Stimulated activated CD8-positive, alpha-beta memory T cell treated with anti-CD3 and anti-CD28 coated beads, Interleukin-7, amount 100 ng/mL, for 24 hours (primary cell): ENCODE data around the gene NOC4L.

Experiments
- DNase-seq: peaks from one replicate; pipeline ENCODE4 v3.0.0-alpha.2; 2020; ENCODE audit warnings: low read depth

The NOC4L gene

DNA sequence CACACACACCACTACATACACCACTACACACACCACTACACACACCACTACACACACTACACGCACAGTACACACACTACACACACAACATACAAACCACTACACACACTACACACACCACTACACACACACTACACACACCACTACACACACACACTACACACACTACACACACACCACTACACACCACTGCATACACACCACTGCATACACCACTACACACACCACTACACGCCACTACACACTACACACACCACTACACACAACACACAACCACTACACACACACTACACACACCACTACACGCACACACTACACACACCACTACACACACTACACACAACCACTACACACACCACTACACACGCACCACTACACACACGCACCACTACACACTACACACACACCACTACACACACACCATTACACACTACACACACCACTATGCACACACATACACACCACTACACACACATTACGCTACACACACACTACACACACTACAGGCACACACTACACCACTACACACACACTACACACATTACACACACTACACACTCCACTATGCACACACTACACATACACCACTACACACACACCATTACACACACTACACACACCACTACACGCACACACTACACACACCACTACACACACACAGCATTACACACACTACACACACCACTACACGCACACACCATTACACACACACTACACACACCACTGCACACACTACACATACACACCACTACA lies 12.5 kb downstream of the NOC4L start:
- no peak for DNase-seq

- no peak for DNase-seq
Observed at GRCh38 chr12:132157733-132158409, 13.6 kb downstream of the NOC4L start.

- no peak for DNase-seq
Observed at GRCh38 chr12:132158677-132159554, 14.7 kb downstream of the NOC4L start.

DNA sequence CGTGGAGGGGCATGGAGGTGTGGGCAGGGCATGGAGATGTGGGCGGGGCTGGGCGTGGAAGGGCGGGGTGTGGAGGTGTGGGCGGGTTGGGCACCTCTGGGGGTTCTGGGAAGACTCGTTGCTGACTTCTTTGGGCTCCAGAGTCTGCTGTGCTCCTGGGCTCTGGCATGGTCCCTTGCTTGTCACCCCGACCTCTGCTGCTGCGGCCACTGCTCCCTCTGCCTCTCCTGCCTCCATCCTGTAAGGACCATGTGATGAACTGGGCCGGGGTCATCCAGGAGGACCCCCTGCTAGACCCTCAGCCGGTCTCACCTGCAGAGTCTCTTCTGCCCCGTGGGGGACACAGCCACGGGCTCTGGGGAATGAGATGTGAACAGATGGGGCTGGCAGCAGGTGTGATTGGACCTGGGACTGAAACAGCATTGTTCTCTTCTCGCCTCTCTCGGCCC lies 15.3 kb downstream of the NOC4L start:
- DNase-seq = no peak

DNA sequence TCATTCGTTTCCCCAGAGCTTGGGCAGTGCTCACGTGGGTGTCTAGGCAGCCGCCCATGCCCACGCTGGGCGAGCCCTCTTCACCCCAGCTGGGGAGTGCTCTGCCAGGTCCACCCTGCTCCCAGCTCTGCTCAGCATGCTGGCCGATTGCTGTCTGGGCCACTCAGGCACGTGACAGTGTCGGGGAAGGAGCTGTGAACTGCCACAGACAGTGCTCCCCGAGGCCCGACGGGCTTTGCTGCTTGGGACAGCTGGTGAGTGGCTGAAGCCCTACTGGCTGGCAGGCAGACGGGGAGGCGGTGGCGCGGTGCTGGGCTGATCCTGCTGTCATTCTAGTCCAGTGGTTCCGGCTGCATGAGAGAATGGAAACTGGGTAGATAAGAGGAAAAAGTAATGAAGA lies 15.8 kb downstream of the NOC4L start:
- DNase-seq = no peak

GRCh38 chr12:132160601-132161035 lies 16.4 kb downstream of the NOC4L start:
- DNase-seq = no peak

DNA sequence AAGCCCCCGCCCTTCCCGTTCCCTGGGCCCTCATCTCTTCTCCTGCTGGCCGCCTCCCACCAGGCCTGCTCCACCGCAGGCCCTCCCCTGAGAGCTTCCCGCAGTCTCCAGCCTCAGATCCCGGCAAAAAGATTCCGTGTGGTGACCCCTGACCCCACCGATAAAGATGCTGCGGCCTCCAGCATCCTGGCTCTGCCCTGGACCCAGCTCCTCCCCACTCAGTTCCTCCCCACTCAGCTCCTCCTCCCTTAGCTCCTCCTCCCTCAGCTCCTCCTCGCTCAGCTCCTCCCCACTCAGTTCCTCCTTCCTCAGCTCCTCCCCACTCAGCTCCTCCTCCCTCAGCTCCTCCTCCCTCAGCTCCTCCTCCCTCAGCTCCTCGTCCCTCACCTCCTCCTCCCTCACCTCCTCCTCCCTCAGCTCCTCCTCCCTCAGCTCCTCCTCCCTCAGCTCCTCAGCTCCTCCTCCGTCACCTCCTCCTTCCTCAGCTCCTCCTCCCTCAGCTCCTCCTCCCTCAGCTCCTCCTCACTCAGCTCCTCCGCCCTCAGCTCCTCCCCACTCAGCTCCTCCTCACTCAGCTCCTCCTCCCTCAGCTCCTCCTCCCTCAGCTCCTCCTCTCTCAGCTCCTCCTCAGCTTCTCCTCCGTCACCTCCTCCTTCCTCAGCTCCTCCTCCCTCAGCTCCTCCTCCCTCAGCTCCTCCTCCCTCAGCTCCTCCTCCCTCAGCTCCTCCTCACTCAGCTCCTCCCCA lies 17.0 kb downstream of the NOC4L start:
- no peak for DNase-seq

- no peak for DNase-seq
Observed at GRCh38 chr12:132161796-132162507, 17.7 kb downstream of the NOC4L start.

- no peak for DNase-seq
Observed at GRCh38 chr12:132162508-132163031, 18.3 kb downstream of the NOC4L start.

GRCh38 chr12:132163041-132163910 lies 19.0 kb downstream of the NOC4L start:
- no peak for DNase-seq

- no peak for DNase-seq
Observed at GRCh38 chr12:132163911-132164288, 19.6 kb downstream of the NOC4L start.

DNA sequence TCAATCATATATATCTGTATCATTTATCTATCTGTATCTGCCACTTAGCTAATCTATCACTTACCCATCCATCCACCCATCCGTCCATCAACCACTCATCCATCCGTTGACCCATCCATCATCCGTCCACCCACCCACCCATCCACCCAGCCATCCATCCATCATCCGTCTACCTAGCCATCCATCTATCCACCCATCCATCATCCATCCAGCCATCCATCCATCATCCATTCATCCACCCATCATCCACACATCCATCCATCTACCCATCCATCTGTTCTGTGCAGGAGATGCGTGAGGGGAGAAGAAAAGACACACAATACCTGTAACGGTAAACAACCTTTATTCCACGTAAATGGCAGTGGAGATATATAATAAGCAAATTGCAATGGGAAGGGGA lies 20.2 kb downstream of the NOC4L start:
- DNase-seq = no peak

DNA sequence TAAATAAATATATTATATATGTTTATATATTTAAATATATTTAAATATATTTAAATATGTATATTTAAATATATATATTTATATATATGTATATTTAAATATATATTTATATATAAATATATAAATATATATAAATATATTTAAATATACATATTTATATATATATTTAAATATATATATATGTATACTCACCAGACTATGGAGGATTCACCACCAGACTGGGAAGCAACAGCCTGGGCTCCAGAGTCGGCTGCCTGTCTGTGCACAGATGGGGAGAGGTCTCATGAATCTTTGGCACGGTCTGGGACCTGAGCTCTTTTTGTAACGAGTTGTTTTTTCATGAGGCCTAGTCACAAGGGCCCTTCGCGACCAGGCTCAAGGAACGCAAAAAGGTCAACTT lies 21.3 kb downstream of the NOC4L start:
- no peak for DNase-seq

DNA sequence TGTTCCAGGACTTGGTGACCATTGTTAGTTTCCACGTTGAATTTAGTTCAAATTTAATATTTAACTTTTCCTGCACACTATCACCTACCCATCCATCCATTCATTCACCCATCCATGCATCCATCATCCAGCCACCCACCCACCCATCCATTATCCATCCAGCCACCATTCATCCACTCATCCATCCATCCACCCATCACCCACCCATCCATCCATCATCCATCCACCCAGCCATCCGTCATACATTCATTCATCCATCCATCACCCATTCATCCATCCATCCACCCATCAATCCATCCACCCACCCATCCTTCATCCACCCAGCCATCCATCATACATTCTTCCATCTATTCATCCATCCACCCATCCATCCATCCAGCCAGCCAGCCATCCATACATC lies 21.8 kb downstream of the NOC4L start:
- no peak for DNase-seq

GRCh38 chr12:132166801-132167591 lies 22.7 kb downstream of the NOC4L start:
- DNase-seq = no peak

DNA sequence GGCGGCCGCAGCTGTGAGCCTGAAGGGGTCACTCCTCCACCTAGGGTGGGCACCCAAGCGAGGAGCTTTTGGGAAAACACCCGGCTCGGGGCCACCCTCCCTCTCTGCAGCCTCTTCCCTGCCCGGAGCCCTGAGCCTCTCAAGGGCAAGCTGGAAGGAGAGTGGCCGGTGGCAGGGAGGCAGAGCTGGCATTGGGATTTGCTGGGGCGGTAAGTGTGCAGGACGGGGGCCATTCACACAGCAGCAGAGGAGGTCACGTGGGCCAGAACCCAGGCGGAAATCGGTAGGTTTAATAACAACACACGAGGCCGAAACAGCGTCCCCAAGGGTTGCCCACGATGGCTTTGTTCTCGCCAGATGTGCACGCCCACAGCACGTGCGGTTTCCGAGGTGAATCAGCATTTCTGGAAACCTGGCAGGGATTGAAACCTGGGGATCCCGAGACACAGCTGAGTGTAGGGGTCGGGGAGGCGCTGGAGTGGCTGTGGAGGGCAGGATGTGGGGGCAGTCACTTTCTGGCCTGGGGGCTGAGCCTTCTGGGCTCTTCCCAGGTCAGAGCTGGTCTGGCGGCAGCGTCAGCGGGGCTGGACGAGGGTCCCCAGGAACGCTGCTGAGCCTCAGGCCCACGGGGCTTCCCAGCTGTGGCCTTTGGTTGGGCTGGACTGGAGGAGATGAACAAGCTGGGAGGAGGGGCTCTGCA lies 23.5 kb downstream of the NOC4L start:
- DNase-seq = no peak

GRCh38 chr12:132168311-132169031 lies 24.2 kb downstream of the NOC4L start:
- no peak for DNase-seq

DNA sequence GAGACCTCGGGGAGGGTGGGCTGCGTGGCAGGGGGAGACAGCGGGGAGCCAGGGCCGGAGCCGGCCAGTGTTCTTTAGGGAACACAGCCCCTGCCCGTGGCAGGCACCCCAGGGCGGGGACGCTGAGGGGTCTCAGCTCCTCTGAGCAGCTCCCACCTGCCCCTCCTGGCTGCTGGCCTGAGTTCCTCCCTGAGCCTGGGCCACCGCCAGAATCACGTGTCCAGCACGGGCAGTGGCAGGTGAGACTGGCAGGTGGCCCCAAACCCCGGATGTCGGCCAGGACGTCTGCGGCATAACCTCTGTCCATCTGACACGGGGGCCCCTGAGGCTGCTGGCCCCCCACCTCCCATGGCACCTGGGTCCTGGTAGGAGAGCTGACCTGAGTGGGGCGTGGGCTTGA lies 25.1 kb downstream of the NOC4L start:
- DNase-seq = no peak
